HK-2 (cell line): ENCODE data around the gene COMMD4.

Experiments used
- DNase-seq: peaks from one replicate; pipeline ENCODE4 v3.0.0-alpha.2; 2018; ENCODE audit not compliant: unreplicated experiment

COMMD4 gene

GRCh38 chr15:75356006-75356405 is 20.1 kb downstream of the COMMD4 start:
- DNase-seq, result no peak

DNA sequence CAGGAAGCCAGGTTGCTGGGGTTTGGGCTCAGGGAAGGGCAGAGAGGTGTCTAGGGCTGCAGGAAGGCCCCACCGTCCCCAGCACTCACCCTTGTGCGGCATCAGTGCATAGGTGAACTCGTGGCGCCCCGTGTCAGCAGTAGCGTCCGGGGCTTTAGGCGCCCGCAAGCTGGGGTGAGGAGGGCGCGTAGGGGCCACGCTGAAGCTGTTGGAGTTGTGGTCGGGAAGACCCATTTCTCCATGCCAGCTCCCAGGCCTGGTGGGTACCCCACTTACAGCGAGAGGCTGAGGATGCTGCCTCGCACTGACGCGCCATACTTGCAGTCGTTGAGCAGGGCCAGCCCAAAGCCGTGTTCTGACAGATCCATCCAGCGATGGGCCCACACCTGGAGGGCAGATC is 20.7 kb downstream of the COMMD4 start:
- no peak for DNase-seq

DNA sequence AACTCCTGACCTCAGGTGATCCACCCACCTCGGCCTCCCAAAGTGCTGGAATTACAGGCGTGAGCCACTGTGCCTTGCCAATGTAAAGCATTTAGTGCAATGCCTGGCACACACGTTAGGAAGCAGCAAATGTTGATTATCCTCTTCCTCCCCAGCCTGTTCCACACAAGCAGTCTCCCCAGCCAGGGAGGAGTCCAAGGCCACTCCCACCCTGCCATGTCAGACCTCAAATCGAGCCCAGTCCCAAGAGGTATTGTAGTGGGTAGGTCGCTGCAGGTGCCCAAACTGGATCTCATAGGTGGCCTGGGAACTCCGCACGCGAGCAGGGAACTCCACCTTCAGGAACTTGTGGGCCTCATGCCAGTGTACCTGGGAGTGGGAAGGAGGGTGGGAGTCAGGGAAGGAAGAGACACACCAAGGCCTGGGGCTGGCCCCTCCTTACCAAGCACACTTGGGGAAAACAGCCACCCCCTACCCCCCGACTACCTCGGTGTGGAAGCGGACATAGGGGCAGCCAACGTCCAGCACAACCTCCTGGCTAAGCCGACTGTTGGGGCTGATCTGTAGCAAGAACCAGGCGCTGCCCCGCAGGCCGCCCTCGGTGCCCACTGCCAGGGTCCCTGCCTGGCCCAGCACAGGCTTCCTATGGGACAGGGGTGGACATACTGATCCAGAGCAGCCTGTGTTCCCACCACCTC is 22.3 kb downstream of the COMMD4 start:
- DNase-seq, result no peak

GRCh38 chr15:75358771-75359536 is 23.1 kb downstream of the COMMD4 start:
- DNase-seq, result no peak

GRCh38 chr15:75359537-75360250 is 23.8 kb downstream of the COMMD4 start:
- no peak for DNase-seq

GRCh38 chr15:75360391-75360790 is 24.5 kb downstream of the COMMD4 start:
- DNase-seq, result no peak

DNA sequence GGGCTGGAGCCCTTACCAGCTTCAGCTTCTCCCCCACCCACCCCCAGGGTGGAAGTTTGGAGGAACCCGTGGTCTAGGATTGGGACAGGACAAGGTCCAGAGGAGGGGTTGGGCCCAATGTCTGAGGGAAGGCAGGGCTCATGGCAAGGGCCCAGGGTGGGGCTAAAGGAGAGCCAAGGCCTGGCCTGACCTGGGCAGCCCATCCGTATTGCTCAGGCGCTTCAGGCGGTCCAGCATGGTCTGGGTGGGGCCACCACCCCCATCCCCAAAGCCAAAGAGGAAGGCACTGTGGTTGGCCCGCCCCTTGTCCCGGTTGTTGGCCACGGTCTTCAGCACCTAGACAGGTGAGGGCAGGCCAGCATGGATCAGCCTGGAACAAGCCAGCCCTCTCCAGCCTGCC is 25.0 kb downstream of the COMMD4 start:
- DNase-seq, result no peak

DNA sequence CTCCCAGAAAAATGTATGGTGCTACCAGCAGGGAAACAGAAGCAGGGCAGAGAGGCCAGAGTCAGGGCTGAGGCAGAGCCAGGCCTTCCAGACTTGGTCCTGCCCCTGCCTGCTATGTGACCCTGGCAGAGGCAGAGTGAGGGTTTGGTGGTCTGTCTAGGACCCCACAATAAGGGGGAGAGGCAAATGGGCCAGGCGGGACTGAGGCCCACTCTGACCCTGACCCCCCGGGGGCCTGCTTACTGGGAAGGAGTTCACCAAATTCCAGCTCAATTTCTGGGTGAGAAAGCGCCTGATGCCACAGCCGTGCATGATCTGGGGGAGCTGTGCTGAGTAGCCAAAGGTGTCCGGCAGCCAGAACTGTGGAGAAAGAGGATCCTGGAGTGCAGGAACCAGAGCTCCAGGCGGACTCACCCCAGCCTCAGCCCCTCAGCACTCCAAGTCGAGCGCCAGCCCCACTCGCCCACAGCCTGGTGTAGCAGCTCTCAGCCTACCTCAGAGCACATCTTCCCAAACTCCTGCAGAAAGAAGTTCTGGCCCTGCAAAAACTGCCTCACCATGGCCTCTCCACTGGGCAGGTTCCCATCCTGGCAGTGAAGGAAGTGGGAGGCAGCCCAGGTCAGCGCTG is 25.6 kb downstream of the COMMD4 start:
- no peak for DNase-seq

DNA sequence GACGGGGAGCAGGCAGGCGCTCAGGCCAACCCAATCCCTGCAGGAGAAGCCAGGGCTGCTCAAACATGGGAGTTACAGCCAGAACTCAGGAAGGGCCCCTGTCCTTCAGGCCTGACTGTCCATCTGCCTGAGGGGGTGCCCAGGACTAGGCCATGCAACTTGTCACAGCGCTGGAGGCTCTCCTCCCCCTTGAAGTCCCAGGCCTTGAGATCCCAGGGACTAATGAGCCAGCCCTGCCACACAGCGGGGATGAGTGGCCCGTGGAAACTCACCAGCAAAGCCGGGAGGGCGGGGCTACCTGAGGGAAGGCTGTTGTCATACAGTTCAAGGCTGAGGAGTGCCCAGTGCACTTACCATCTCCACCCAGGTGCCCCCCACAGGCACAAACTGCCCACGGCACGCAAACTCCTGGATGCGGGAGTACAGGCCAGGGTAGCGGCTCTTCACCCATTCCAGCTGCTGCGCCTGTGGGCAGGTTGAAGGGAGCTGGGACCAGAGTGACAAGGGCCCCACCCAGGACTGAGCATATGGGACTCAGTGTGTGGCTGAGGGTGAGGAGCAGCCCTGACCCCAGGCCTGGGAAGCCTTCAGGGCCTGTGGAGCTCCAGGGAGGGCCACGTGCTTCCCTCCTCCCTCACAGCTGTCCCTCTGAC is 26.3 kb downstream of the COMMD4 start:
- DNase-seq, result no peak

DNA sequence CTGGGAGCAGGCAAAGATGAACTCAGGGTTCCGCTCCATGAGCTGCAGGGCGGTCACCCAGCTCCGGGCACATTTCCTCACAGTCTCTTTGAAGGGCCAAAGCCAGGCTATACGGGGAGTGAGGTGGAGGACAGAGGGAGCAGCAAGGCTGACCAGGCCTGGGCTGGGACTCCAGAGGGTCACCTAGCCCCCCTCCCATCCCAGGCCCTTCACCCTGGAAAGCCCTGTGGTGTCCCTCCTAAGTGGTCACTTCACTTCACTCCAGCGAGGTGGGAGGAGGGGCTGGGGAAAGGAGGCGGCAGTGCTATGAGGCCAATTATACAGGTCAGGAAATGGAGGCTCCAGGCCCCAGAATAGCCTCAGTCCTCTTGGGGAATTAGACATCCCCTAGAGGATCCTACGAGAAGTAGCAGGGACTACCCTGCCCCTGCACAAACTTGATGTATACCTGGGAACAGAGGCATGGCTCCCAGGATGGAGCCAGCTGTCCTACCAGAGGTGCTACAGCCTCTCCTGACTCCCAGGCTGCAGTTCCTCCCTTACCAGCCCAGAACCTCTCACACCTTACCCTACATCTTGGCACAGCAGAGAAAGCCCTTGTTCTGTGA is 26.9 kb downstream of the COMMD4 start:
- no peak for DNase-seq

- no peak for DNase-seq
Observed at GRCh38 chr15:75363786-75364185, 27.9 kb downstream of the COMMD4 start.

- DNase-seq, result no peak
Observed at GRCh38 chr15:75364881-75365280, 29.0 kb downstream of the COMMD4 start.

GRCh38 chr15:75366163-75366562 is 30.3 kb downstream of the COMMD4 start:
- DNase-seq, result no peak

- DNase-seq, result no peak
Observed at GRCh38 chr15:75367006-75367405, 31.1 kb downstream of the COMMD4 start.

GRCh38 chr15:75367406-75367912 is 31.6 kb downstream of the COMMD4 start:
- no peak for DNase-seq

- DNase-seq, result peak; percentile 93
Observed at GRCh38 chr15:75367913-75368688, 32.2 kb downstream of the COMMD4 start, which contains the start of gene MAN2C1. Gene MAN2C1, minus strand, starts transcription at chr15:75368607. Its CDS starts 24 bp downstream, at chr15:75368583.

GRCh38 chr15:75368689-75369239 is 32.9 kb downstream of the COMMD4 start:
- no peak for DNase-seq

GRCh38 chr15:75369897-75370581 is 34.2 kb downstream of the COMMD4 start:
- no peak for DNase-seq

GRCh38 chr15:75371486-75371885 is 35.6 kb downstream of the COMMD4 start:
- no peak for DNase-seq
